HG02870 (cell line): ENCODE measurements around the gene KCNIP3.

ENCODE experiments used
- ATAC-seq: cut with Tn5 transposase; IDR thresholded peaks from one replicate; pipeline ENCODE4 v1.9.1; 2021; ENCODE audit warnings: mild to moderate bottlenecking, moderate library complexity; ENCODE audit not compliant: unreplicated experiment

The KCNIP3 gene

GRCh38 chr2:95294579-95295250 lies 2.4 kb upstream of the KCNIP3 start:
- no peak for ATAC-seq

- ATAC-seq = no peak
These were observed 1.8 kb upstream of the KCNIP3 start for GRCh38 chr2:95295376-95295775.

DNA sequence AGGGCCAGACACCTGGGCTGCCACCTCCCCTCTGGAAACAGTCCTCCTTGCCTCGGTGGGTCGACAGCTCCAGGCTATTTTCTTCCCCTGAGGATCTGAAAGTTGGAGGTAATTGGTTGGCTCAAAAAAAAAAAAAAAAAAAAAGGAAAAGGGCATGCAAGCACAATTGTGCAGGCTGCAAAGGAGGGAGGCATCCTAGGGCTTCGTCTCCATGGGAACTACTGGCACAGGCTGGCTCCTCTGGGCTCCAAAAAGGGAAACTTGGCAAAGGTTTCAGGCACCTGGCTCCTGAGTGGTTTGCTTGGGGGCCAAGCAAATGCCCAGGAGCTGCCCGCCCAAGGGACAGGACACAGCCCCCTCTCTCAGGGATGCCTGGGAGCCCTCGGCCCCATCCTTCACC lies 1.1 kb upstream of the KCNIP3 start:
- no peak for ATAC-seq

DNA sequence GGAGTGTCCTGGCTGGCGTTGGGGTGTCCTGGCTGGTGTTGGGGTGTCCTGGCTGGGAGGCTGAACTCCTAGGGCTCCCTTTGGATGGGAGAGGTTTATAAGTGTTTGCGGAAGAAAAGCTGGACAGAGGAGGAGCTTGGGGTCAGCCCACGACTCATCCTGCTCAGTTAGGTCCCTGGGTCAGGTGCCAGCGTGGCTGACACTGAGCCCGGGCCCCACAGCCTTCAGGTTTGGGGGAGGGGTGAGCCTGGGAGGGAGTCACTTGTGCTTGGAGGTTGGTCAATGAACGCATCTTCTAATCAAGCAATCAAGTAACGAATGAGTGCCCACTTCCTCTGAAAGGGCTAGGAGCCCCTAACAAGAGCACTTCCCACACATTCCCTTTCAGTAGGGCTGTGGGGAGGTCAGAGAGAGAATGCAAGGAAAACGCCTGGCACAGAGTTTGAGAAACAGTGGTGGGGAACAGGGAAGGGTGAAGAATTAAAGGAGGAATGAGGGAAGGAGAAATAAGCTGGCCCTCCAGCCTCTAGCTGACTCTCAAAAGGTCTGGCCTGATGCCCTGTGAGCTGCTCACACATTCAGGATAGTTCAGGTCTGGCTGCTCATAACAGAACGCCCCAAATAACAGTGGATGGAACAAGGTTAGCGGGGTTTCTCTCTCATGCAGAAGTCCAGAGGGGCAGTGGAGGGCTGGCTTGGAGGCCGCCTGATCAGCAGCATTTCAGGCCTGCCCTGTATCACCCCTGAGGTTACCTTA lies 670 bp downstream of the KCNIP3 start:
- no peak for ATAC-seq

DNA sequence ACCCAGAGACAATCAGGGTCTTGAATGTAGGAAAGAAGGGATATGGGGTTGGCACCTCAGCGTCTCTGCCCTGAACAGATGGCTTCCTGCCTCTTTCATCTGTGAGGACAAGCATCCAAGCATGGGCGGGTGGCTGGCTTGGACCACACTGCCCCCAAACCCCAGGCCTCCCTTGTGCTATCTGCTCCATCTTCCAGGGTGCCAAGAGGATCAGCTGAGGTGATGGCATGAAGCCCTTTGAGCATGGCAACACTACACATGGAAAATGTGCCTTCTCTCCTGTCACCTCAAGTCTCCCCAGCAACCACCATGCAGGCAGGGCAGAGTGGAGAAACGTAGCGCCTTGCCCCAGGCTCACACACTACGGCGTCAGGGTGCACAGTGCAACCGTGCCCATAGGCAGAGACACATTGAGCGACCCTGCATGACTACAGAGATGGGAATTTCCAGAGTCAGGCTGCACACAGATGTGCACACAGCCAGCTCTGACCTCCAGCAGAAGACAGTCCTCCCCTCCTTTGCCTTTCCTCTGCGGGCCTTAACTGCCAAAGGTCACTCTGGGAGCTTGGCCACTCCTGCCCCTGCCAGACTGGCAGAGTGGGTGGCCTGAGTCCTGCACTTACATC lies 1.5 kb downstream of the KCNIP3 start:
- no peak for ATAC-seq

DNA sequence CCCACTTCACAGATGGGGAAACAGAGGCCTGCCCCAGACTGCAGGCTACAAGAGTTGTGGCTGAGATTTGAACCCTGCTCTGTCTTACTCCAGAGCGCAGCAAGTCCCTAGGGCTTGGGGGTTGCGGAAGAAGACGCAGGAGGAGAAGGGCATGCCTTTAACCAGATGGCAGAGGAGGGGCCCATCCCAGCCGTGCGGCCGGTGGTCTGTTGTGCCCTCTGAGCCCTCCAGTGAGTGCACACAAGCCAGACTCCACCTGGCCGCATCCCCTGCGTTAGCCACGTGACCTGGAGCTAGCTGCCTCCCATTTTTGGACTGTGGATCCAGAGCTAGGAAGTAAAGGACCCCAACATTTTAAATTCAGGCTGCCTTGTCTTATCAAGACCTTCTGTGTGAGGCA lies 2.8 kb downstream of the KCNIP3 start:
- ATAC-seq = no peak

DNA sequence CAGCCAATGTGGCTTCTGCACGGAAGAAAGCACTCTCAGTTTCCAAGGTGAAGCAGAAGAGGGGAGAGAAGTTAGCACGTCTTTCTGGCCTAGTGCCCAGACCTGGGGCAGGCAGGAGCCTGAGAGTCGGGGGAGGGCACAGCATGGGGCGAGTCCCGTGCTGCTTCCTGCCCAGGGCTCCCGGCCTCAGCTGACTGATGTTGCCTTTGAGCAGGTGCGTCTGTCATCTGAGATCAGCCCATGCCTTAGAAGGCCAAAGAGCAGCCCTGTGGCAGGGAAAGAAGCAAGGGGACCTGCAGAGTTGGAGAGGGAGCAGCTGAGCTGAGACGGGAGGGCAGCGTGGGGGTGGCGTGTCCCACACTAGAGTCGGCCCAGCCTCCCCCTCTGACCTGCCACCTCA lies 3.3 kb downstream of the KCNIP3 start:
- no peak for ATAC-seq

DNA sequence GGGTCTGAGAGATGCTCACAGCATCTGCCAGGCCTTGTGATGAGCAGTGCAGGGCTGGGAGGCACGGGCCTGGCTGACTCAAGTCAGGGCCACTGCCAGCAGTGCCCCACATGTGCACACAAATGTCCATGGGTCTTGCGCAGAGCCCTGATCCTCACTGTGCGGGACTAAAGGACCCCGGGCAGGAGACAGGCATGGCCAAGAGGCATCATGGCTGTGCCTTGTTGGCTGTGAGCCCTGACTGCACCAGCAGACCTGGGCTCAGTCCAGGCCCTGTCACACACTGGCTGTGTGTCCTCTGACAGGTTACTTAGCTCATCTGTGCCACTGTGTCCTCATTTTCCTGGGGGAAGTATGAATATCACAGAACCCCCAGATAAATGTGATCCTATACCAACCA lies 4.0 kb downstream of the KCNIP3 start:
- ATAC-seq = no peak

- no peak for ATAC-seq
These were observed 4.9 kb downstream of the KCNIP3 start for GRCh38 chr2:95301876-95302641.

GRCh38 chr2:95303191-95303919 lies 6.2 kb downstream of the KCNIP3 start:
- no peak for ATAC-seq

DNA sequence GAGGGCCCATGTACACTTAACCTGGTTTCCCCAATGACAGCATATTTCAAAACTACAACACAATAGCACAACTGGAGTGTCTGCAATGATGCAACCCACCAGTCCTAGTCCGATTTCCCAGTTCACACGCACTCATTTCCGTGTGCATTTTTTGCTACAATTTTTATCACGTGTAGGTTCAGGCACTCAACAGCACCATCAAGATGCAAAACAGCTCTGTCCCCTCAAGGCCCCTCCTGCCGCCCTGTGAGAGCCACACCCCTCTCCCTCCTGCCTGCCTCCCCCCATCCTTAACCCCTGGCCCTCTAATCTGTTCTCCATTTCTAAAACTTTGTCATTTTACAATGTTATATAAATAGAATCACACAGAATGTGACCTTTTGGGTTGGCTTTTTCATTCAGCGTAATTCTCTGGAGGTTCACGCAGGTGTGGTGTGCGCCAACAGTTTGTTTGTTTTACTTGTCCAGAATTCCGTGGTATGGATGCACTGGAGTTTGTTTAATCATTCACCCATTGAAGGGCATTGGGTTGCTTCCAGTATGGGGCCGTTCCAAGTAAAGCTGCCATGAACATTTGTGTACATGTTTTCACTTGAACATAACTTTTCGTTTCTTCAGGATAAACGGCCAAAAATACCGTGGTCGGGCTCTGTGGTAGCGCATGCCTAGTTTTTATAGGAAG lies 8.4 kb downstream of the KCNIP3 start:
- no peak for ATAC-seq

DNA sequence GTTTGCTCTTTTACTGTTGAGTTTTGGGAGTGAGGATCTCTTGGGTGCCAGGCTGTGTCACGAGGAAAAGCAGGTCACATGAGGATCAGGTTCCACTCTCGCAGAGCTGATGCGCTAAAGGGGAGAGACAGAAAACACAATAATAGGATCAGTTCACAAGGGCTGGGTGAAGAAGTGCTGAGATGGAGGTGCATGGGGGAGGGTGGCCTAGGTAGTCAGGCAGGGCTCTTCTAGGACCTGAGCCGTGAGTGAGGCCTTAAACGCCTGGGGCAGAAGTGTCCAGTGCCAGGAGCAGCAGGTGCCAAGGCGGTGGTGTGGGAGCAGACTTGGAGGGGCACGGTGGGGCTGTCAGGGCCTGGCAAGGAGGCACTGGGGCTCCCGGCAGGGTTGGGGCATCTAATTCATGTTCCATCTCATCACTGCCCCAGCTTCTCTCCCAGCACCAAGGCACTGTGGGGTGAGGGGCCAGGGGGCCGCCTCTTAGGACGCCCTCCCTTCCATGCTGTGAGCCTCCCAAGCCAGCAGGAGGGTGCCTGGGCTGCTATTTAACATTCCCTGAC lies 9.3 kb downstream of the KCNIP3 start:
- ATAC-seq = no peak

GRCh38 chr2:95307036-95307435 lies 9.9 kb downstream of the KCNIP3 start:
- ATAC-seq = no peak

DNA sequence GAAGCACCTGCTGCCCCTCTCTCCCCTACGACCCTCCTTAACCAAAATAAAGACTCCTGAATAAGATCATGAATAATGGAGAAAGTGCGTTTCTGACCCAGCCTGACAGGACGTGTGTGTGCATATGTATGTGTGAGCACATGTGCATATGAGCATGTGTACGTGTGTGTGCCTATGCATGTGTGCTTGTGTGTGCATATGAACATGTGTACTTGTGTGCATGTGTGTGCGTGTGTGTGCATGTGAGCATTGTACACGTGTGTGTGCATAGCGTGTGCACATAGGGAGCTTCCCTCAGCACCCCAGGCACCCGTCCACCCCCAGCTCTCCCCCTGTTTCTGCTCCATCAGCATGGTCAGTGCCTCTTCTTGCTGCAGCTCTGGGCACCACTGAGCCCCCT lies 10.7 kb downstream of the KCNIP3 start:
- ATAC-seq = no peak

- no peak for ATAC-seq
These were observed 11.4 kb downstream of the KCNIP3 start for GRCh38 chr2:95308426-95308990.

DNA sequence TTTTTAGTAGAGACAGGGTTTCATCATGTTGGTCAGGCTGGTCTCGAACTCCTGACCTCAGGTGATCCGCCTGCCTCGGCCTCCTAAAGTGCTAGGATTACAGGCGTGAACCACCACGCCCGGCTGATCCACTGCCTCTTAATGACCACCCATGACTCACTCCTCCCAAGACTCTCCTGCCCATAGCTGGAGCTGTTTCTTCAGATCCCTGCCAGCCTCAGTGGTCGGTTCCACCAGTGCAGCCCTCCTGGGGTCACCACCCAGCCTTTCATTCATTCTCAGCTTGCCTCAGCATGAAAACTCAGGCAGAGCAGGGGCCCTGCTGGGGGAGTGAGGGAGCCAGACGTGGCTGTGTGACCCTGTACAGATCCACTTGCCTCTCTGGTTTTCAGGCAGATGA lies 12.5 kb downstream of the KCNIP3 start:
- ATAC-seq = no peak

GRCh38 chr2:95310216-95310615 lies 13.1 kb downstream of the KCNIP3 start:
- no peak for ATAC-seq

- ATAC-seq = no peak
These were observed 13.5 kb downstream of the KCNIP3 start for GRCh38 chr2:95310651-95311050.

- no peak for ATAC-seq
These were observed 14.8 kb downstream of the KCNIP3 start for GRCh38 chr2:95311815-95312542.
